GM11168 (cell line): ENCODE measurements around the gene GABRA6.

Source experiments
- in situ Hi-C: fragments of 300-500 bp; cut with MboI; formaldehyde crosslinking; loops from one replicate; pipeline ENCODE4 v1.12.0; 2022; ENCODE audit warnings: low sequenced_read_pairs; ENCODE audit not compliant: unreplicated experiment

Gene GABRA6

DNA sequence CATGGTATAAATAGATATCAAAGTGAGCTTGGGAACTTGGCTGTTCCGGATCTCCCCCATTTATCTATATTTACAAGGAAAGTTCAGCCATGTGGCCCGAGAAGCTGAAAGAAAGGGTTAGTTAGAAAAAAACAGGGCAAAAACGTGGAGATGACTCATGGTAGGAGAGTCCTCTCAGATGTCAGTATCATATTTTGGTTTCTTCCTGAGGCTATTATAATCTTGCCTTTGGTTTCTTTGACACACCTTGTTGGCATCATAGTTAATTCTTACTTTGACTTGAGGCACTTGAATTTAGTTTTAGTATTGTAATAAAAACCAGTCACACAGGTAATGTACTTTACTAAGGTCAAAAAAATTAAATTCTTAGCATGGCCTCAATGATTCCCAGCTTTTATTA lies 59.9 kb downstream of the GABRA6 start:
- in situ Hi-C loops, result no loop called here

DNA sequence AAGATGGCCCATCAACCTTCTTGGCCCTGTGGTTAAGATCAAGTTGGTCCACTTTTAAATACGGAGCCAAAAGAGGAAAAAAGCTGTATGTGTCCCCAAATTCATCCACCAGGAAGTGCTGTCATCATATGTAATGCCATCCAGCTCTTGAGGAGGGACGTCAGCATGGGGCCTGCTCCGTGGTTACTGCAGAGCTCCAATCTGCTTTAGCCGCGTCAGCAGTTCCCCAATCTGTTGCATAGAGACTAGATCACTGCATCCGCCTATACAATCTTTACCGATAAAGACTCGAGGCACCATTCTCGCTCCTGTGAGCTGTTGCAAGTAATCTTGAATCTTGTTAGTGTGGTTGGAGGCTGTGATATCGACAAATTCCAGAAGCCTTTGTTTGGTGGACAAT lies 65.7 kb downstream of the GABRA6 start:
- in situ Hi-C loops, result no loop called here
